Medulla oblongata (tissue), 1 donor: ENCODE measurements around the gene CD7.

ENCODE experiments used
- DNase-seq: peaks from one replicate; pipeline ENCODE4 v3.0.0-alpha.2; 2015; ENCODE audit errors: extremely low spot score

The CD7 gene

DNA sequence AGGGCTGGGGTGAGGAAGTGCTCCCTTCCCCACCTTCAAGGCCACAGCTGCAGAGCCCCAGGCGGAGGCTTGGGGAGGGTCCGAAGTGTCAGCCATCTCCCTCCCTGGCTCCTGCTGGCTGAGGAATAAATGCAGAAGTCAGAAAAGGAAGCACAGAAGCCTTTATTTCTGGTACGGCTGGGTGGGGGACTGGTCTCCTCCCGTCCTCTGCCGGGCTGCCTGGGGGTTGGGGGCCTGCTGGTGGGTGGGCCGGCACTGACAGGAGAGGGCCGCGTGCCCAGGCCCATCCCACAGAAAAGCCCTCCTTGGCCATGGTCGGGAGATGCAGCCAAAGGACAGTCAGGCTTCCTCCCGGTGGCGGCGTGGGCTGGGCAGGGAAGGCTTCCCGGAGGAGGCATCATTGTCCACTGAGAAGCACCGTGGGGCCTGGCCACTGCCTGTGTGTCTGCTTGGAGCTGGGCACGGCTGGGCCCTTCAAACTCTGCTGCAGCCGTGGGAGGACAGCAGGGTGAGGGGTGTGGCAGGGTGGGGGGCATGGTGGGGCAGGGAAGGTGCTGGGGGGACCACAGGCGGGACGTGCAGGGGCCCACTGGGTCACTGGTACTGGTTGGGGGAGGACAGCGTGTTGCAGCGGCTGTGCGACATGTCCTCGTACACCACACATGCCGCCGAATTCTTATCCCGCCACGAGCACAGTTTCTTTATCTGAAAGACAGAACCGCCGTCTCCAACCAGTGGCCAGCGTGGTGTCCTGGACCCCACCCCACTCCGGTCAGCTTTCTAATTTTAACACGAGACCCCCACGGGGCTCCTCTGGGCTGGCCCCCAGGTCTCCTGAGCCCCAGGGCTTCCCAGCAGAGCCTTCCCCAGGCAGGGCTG is 2.4 kb downstream of the CD7 start:
- no peak for DNase-seq

DNA sequence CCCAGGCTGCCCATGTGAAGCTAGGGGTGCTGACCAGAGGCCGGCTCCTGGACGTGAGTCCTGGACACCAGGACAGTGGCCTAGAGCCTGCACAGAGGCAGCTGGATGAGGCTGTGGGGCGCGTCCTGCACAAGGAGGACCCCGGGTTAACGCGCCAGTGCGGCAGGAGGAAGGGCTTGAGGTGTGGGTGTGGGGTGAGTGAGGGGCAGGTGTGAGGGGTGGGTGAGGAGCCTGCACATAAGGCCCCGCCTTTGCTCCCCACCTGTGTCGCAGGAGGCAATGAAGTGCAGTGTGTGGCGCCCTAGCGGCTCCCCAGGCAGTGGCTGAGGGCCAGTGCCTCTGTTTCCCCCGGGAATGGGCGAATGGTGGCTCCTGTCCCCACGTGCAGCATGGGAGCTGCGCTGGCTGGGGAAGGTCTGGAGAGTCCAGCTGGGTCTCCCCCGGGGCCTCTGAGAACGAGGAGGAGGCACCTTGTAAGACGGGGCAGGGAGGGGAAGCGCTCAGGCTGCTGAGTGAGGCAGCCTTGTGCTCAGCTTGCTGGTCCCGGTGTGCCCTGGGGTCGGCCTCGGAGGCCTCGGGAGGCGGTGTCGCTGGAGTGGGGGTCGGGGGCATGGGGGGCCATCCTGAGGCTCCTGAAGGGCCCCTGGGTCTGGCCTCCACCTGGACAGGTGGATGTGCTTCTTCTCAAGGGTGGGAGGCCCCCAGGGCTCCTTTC is 3.2 kb downstream of the CD7 start:
- no peak for DNase-seq

DNA sequence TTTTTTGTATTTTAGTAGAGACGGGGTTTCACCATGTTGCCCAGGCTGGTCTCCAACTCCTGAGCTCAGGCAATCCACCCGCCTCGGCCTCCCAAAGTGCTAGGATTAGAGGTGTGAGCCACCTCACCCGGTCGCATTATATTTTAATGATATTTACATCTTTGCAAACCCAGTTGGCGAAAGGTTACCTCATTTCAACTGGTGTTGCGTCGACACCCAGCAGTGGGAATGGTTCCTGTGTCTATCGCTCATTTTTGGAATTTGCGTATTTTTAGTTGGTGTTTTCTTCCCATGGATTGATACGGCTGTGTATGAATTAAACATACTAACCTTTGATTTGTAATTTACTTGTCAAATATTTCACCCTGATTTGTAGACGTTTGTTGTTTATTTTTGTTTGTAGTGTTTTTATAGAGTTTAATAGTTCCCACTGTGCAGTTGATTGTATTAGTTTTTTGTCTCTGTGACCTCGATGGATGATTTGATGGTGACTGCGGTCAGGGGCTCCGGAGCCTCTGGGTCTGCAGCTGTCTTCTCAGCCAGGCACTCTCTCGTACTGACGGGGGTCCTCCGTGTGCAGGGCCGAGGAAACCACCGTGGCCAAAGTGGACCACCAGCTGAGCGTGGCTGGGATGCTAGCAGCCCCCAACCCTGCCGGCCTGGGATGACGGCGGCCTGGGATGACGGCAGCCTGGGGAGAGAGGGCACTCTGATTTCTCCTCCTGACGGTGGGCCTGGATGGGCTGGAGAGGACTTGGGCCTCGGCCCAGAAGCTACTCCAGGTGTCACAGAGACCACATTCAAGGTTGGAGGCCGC is 4.0 kb downstream of the CD7 start:
- no peak for DNase-seq

DNA sequence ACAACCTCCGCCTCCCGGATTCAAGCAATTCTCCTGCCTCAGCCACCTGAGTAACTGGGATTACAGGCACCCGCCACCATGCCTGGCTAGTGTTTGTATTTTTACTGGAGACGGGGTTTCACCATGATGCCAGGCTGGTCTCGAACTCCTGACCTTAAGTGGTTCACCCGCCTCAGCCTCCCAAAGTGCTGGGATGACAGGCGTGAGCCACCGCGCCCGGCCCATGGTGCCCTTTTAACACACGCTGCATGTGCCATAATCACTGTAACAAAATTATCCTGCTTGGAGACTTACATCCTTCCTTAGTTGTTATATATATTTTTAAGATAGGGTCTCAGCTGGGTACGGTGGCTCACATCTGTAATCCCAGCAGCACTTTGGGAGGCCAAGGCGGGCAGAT is 5.4 kb downstream of the CD7 start:
- no peak for DNase-seq

DNA sequence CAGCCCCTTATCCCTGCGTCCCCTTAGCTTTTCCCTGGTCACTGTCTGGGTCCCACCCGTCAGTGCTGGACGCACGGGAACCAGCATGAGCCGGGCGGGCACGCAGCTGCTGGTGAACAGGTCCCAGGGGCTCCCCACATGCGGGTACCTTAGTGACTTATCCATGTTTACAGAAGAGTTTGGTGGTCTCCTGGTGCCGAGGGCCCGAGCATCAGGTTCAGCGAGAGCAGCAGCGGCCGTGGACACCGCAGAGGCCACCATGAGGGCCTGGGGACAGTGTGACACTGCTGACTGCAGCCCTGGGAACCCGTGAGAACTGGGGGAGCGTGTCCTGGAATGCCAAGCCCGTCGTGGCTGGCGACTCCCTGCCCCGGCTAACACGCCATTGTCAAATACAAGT is 6.5 kb downstream of the CD7 start:
- no peak for DNase-seq

DNA sequence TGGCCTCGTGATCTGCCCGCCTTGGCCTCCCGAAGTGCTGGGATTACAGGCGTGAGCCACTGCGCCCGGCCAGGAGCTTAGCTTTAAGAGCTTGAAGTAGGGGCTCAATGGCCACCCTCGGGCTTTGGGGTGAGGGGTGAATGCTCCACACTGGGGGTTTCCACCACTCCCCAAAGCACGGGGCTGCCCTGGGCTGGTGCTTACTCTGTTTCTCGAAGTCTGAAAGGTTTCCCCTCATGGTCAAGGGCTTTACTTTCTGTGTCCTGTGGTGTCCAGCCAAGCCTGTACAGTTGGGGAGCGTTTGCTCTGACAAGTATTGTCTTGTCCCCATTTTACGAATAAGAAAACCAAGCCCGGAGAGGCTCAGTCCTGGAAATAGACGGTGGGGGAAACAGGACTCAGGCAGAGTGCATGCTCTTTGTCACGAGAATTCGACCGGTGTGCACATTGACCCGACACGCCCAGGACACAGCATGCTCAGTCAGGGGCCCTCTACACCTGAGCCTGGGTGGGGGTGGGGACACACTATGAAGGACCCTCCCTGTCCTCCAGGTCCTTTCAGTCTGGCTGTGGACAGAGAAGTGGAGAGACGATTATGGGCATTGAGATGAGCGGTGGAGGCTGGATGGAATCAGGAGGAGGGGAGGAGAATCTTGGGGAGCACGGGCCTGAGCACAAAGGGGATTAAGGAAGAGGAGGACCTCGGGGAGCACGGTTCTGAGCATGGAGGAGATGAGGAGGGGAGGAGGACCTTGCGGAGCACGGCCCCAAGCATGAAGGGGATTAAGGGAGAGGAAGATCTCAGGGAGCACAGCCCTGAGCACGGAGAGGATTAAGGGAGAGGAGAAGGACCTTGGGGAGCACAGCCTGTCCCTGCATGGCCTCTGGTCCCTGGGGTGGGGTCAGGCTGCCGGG is 7.5 kb downstream of the CD7 start:
- no peak for DNase-seq

DNA sequence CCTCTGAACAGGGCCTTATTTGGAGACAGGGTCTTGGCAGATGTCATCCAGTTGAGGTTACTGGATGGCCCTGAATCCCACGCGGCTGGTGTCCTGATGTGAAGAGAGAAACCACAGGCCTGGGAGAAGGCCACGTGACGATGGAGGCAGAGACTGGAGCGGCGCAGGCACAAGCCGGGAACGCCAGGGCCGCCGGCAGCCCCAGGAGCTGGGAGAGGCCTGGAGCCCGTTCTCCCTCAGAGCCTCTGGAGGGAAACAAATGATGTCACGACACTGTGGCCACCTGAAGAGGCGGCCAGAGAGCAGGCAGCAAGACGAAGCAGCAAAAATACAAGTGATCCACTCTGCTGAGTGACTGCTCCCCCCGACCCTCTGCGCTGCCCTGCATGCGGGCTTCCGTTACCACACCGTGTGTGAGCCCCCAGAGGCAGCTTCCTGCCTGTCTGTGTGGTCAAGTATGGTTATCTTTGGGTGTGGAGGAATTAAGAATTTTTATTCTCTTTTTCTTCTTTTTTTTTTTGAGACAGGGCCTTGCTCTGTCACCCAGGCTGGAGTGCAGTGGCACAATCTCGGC is 11.6 kb downstream of the CD7 start:
- no peak for DNase-seq

DNA sequence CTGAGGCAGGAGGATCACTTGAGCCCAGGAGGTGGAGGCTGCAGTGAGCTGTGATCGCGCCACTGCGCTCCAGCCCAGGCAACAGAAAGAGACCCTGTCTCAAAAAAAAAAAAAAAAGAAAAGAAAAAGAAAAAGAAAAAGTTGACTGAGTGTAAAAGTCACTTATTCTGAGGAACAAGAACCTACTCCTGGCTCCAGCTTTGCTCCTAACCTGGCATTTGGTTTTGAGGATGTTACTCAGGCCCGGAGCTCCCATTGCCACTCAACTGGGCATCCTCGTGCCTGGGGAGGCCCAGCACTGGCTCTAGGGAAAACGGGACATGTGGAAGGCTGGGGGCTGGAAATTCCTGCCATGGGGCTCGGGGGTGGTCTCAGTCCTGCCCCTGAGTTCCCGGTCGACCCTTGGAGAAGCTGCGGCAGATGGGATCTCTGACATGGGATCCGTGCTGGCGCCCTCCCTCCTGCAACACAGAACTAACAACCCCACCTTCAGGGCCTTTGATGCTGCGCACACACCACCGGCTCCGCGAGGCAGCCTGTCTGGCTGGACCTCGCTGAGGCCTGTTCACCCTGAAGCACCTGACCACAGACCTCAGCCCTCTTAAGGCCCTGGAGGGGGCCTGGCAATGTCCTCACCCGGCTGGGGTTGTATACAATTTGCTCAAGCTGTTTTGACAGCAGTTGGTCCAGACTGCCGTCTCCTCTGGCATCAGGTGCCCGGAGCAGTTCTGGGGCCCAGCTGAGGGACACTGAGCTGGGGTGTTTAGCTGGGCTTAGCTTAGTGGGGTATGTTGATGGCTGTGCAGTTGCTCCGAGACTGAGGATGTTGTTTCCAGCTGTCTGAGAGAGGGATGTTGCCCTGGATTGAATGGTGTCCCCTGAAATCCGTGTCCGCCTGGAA is 12.3 kb downstream of the CD7 start:
- DNase-seq, result no peak

DNA sequence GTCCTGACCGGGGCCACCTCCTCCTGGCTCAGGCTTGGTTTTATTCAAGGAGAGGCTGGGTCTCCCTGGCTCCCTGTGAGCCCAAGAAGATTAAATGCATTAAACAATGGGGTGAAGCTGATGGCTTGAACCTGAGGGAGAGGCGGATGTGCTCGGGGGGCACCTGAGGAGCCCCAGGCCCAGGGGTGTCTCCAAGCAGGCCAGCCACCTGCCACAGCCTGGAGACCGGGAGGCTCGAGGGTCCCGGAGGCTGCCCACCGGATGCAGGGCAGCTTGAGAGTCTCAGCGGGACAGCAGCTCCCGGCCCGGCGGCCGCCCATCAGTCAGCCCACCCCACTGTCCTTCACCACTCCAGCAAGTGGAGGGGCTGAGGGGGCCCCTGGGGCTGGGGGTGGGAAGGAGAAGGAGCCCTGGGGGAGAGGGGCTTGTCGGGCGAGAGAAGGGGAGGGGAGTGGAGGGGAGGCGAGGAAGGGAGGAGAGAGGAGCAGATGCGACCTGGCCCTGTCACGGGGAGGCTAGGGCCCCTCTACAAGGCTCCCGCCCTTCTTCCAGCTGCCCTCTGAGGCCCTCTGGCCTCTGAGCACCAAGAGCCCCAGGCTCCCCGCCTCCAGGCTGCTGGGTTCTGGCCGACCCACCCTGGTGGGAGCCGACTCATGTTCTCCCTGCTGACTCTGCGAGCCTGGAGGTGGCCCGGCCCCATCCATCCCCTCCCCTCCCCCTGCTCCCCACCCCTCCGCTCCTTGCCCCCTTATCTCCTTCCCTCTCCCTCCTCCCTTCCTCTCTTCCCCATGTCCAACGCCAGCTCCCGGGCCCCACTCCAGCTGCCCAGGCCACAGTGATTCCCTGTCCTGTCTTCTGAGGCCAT is 13.2 kb downstream of the CD7 start:
- DNase-seq, result no peak

DNA sequence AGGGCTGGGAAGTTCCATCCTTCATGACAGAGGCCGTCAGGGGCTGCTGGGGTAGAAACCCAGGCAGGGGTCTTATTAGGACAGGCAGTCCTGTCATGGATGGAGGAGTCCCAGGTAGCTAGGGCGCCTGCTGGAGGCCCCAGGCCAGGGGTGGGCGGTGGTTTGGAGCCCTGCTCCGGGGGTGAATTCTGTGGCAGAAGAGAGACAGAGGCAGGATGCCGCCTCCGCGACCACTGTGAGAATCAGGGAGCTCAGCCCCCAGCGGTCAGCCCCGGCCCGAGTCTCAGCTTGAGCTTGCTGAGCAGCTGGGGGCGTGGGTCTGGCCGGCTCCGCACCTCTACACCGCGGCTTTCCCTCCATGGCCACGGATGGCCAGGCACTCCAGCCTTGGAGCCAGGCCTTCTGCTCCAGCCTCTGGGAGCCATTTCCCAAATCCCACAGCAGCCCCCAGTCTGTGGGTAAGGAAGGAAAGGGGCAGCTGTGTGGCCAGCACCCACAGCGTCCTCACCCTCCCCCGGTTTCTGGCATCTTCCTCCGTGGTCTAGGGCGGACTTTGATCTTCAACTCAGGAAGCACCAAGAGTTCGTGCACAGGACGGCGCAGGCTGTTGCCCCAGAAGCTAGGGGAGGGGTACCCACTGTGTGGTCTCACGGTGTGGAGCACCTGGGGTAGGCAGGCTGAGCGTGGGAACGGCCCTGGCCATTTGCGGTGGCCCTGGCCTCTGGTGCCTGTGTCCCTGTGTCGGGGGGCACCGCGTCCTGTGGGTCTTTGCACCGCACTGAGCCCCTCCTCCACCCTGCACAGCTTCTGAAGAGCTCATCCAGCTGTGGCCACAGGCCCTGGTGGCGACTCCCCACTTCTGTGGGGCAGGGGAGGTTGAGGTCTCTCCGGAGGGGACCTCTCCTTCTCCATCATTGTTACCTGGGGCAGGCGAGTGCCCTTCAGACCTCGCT is 14.1 kb downstream of the CD7 start:
- DNase-seq, result no peak

DNA sequence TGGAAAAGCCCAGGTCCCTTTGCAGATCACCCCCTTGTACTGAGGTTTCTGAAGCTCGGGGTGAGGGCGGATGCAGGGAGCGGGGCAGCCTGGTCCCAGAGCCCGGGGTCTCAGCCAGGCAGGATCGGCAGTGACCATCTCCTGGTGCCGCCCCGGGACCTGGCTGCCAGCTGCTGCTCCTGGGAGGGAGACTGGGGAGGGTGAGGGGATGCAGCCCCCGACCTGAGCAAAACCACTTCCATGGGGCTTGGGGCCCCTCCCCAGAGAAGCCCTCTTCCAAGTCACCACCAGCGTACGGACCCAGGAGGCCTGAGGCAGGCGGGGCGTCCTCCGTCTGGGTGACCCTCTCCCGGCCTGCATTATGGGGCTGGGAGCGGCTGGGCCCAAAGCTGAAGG is 14.8 kb downstream of the CD7 start:
- DNase-seq, result no peak

DNA sequence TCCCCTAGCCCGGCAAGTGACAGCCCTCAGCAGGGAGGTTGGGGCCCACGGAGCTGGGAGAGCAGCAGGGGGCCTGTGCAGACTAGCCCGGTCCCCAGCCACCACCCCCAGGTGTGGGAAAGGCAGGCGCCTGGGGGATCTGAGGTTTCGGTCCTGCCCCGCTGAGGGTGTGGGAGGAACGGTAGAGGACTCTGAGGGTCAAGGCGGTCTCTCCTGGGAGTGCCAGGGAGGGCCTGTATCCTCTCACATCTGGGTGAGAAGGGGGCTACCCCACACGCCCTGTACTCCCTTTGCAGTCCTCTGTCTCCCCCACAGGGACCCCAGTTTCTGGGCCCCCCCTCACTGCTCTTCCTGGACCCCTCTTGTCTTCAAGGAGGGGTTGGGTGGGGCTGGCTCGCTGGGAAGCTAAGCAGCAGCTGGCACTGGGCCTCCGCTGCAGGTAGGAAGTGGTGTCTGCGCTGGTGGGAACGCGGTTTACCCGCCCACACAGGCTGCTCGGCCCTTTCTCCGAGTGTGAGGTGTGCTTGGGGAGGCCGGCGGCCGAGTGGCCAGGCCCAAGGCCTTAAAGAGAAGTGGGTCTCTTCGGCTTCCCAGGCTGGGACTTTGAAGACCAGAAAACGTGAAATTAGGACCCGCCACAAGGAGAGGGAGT is 15.4 kb downstream of the CD7 start:
- no peak for DNase-seq

DNA sequence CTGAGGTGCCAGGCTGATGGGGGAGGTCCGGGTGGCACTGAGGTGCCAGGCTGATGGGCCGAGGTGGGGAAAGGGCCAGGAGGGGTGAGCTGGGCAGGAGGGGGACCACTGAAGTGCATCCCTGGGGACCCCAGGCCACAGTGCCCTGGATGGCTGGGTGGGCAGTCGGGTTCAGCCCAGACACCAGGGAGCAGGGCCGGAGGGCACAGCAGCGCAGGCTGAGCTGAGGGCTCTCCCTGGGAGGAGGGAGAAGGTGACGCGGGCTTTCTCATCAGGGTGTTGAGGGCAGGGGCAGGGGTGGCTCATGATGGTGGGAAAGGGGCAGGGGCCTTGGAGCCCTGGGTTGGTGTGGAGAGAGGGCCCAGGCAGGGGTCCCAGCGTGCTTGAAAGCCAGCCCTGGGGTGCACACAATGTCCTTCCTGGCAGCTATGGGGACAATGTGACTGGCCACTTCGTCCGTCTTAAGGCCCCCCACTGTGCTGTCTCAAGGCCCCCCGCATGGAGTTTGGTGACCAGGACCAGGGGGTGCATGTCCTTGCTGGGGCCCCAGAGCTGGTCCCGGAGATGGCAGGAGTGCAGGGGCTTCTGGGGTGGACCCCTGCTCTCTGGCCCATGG is 16.0 kb downstream of the CD7 start:
- DNase-seq, result no peak

DNA sequence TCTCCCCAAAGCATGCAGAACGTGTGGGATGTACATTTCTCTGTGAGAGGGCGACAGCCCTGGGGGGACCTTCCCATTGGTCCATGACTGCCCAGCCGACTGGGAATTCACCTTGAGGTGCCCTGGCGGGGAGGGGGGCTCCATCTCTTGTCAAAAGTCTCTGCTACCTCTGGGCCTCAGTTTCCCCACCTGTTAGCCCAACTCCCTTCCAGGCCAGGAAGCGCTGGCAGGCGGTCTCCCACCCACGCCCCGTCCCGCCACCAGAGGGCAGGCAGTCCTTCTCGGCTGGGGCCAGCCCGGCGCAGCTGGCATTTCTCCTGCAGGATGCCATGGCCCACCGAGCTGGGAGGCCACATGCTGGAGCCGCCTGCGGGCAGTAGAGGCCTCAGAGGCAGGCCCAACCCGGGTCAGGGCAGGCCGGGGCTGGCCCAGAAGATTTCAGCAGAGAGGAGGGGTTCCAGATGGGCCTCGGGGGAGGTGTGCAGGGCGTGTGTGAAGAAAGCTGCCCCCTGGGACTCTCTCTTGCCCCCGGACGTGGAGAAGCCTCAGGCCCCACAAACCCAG is 16.6 kb downstream of the CD7 start:
- peak; percentile 48 for DNase-seq

DNA sequence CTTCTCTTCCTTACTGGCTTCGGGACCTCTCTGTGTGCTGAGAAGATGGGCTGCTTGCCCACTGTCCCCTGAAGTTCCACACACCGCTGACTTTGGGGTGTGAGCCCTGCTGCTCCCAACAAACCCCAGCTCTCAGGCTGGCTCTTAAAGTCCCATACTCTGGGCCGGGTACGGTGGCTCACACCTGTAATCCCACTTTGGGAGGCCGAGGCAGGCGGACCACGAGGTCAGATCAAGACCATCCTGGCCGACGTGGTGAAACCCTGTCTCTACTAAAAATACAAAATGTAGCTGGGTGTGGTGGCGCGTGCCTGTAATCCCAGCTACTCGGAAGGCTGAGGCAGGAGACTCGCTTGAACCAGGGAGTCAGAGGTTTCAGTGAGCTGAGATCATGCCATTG is 17.2 kb downstream of the CD7 start:
- DNase-seq, result no peak

DNA sequence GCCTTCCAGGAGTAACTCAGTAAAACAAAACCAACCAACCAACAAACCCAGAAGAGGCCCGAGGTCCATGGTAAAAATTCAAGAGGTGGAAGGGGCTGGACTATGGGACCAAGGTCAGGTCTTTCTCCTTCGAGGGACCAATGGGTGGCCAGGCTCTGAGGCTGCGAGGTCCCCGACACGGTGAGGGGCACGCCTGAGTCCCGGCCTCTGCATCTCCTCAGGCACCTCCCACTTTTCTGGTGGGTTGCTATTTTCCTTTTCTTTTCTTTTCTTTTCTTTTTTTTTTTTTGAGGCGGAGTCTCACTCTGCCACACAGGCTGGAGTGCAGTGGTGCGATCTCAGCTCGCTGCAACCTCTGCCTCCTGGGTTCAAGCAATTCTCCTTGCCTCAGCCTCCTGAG is 18.0 kb downstream of the CD7 start:
- DNase-seq, result no peak
